Prostate gland (tissue), 2 donors: Measurements from ENCODE around the gene LCN12. TPM values are rescaled to one million over a fixed set of nuclear protein-coding genes. Genes with fewer than 3 reads are reported as not detected.

Source experiments
- DNase-seq: peaks from one replicate; pipeline ENCODE4 v3.0.0-alpha.2; 2019; ENCODE audit warnings: low spot score
- H3K27ac ChIP-seq, 2 donors: fragments of 200-600 bp; sonication (generic); 2 replicates each; pipeline ENCODE4 v1.5.1; 2017 to 2019
- H3K27me3 ChIP-seq: fragments of 200-600 bp; sonication (generic); replicated peaks from 2 replicates; pipeline ENCODE4 v1.5.1; 2019; ENCODE audit not compliant: insufficient read depth
- H3K36me3 ChIP-seq, 2 donors: fragments of 200-600 bp; sonication (generic); 1 replicate in 1 of 2; 2 replicates in 1 of 2; pipeline versions ENCODE4 v1.5.1 to v1.8.1; 2017 to 2019
- H3K4me1 ChIP-seq: fragments of 200-600 bp; sonication (generic); replicated peaks from 2 replicates; pipeline ENCODE4 v1.5.1; 2019
- H3K4me3 ChIP-seq, 2 donors: fragments of 200-600 bp; sonication (generic); 2 replicates each; pipeline ENCODE4 v1.5.1; 2017 to 2019
- H3K9me3 ChIP-seq: fragments of 200-600 bp; sonication (generic); 2 replicates; pipeline ENCODE4 v1.5.1; 2017
- POLR2A ChIP-seq: fragments of 450-650 bp; IDR thresholded peaks from one replicate; pipeline ENCODE4 v1.6.1; 2016; ENCODE audit warnings: antibody characterized with exemption, mild to moderate bottlenecking
- POLR2AphosphoS5 ChIP-seq: sonication (generic); formaldehyde crosslinking; IDR thresholded peaks from one replicate; pipeline ENCODE4 v1.6.1; 2017; ENCODE audit warnings: antibody characterized with exemption
- WGBS: methylation state at CpG from one replicate; pipeline ENCODE4 v1.1.5; 2018; 5-methylcytosine and 5-hydroxymethylcytosine counted together
- intact Hi-C: fragments of 100-400 bp; cut with DNase I; formaldehyde crosslinking; loops from one replicate; pipeline ENCODE4 v1.14.2; 2022
- total RNA-seq, 2 donors: library from RNA; depleted of rRNA; stranded (reverse); fragments of >200 nt; gene quantifications; one replicate each; pipeline ENCODE4 v1.1.0, GENCODE V29; 2016
- TF ChIP-seq, protein P1 (sequence below), 4 experiments: fragments of 200-600 bp in 2 of 4; fragments of 450-650 bp in 2 of 4; sonication (generic) in 2 of 4; IDR thresholded peaks; 1 replicate in 3 of 4; 2 replicates in 1 of 4; pipeline ENCODE4 v1.5.1; 2016 to 2019; ENCODE audit warnings: antibody characterized with exemption in 4 of 4, mild to moderate bottlenecking in 2 of 4, moderate library complexity in 2 of 4

The LCN12 gene
- total RNA-seq, 2 donors from 2014 or later, result 4.1 to 13.7 TPM

- intact Hi-C loops, result no loop called here
- H3K4me1 ChIP-seq, result no peaks in the 10 kb centered on the region
- peaks cover 1% of the 10 kb centered on the region for H3K27me3 ChIP-seq
- no peaks in the 10 kb centered on the region for H3K36me3 ChIP-seq
- no peak overlapping the region for H3K4me3 ChIP-seq
- WGBS, result 9% methylated on average over 31 of the region's 48 CpGs
- TF ChIP-seq POLR2A (no peak), POLR2AphosphoS5 (no peak)
- TF ChIP-seq, protein P1, sequence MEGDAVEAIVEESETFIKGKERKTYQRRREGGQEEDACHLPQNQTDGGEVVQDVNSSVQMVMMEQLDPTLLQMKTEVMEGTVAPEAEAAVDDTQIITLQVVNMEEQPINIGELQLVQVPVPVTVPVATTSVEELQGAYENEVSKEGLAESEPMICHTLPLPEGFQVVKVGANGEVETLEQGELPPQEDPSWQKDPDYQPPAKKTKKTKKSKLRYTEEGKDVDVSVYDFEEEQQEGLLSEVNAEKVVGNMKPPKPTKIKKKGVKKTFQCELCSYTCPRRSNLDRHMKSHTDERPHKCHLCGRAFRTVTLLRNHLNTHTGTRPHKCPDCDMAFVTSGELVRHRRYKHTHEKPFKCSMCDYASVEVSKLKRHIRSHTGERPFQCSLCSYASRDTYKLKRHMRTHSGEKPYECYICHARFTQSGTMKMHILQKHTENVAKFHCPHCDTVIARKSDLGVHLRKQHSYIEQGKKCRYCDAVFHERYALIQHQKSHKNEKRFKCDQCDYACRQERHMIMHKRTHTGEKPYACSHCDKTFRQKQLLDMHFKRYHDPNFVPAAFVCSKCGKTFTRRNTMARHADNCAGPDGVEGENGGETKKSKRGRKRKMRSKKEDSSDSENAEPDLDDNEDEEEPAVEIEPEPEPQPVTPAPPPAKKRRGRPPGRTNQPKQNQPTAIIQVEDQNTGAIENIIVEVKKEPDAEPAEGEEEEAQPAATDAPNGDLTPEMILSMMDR (IDR thresholded peaks at IDR 0.05), result no peak
- H3K27ac ChIP-seq, result no peak overlapping the region
- DNase-seq, result no peak
- no peaks in the 10 kb centered on the region for H3K9me3 ChIP-seq
Observed at GRCh38 chr9:136985027-136985602, 33.0 kb downstream of the LCN12 start.

- Histone ChIP-seq H3K4me1 (no peaks in the 10 kb centered on the region), H3K9me3 (no peaks in the 10 kb centered on the region), H3K4me3 (no peak overlapping the region), H3K27ac (no peak overlapping the region), H3K36me3 (no peaks in the 10 kb centered on the region), H3K27me3 (peaks cover 1% of the 10 kb centered on the region)
- whole genome bisulfite sequencing, result 29% methylated on average over 16 of the region's 33 CpGs
- no peak for DNase-seq
- no peak for TF ChIP-seq POLR2A
- TF ChIP-seq POLR2AphosphoS5, result no peak
- TF ChIP-seq, protein P1 (IDR thresholded peaks at IDR 0.05), result no peak
- intact Hi-C loops, result no loop called here
Observed at GRCh38 chr9:136985853-136986252, 33.8 kb downstream of the LCN12 start.

- no peaks in the 10 kb centered on the region for H3K9me3 ChIP-seq
- intact Hi-C loops, result no loop called here
Observed at GRCh38 chr9:136988872-136989271, 36.8 kb downstream of the LCN12 start.

GRCh38 chr9:136990242-136990911, 38.3 kb downstream of the LCN12 start:
- TF ChIP-seq POLR2A, result no peak
- TF ChIP-seq, protein P1 (IDR thresholded peaks at IDR 0.05), result no peak
- TF ChIP-seq POLR2AphosphoS5, result no peak
- DNase-seq, result no peak

More at GRCh38 chr9:136988872-136989271, 36.8 kb downstream of the LCN12 start:
- Histone ChIP-seq H3K27me3 (peaks cover 1% of the 10 kb centered on the region), H3K36me3 (no peaks in the 10 kb centered on the region), H3K4me1 (peaks cover 9% of the 10 kb centered on the region), H3K4me3 (no peak overlapping the region), H3K27ac (peak overlapping the region in 1 of 2 donors; percentile 58)
- WGBS, result 93% methylated on average over 4 of the region's 4 CpGs
- TF ChIP-seq, protein P1 (IDR thresholded peaks at IDR 0.05), result no peak
- no peak for TF ChIP-seq POLR2AphosphoS5
- DNase-seq, result no peak

More at GRCh38 chr9:136990242-136990911, 38.3 kb downstream of the LCN12 start:
- Histone ChIP-seq H3K4me3 (no peak overlapping the region), H3K4me1 (peaks cover 9% of the 10 kb centered on the region), H3K27ac (no peak overlapping the region), H3K9me3 (no peaks in the 10 kb centered on the region), H3K36me3 (no peaks in the 10 kb centered on the region), H3K27me3 (no peaks in the 10 kb centered on the region)
- whole genome bisulfite sequencing, result 76% methylated on average over 10 of the region's 10 CpGs
- intact Hi-C loops, result no loop called here
